GM13977 (cell line): ENCODE results near the gene CACNG6.

Experiments
- DNase-seq: peaks from one replicate; pipeline ENCODE4 v3.0.0; 2012; ENCODE audit warnings: low spot score
- in situ Hi-C: fragments of 300-500 bp; cut with MboI; formaldehyde crosslinking; loops from one replicate; pipeline ENCODE4 v1.12.0; 2022; ENCODE audit warnings: low sequenced_read_pairs, low pct_unique_long_range_greater_than_20kb, mixed read lengths, inconsistent platforms; ENCODE audit not compliant: unreplicated experiment
- TF ChIP-seq, protein P1 (sequence below): IDR thresholded peaks from 2 replicates; pipeline ENCODE4 v1.5.1; 2012; ENCODE audit warnings: mild to moderate bottlenecking, control low read depth; ENCODE audit not compliant: insufficient read depth; ENCODE audit errors: extremely low read depth, missing control alignments

The CACNG6 gene

DNA sequence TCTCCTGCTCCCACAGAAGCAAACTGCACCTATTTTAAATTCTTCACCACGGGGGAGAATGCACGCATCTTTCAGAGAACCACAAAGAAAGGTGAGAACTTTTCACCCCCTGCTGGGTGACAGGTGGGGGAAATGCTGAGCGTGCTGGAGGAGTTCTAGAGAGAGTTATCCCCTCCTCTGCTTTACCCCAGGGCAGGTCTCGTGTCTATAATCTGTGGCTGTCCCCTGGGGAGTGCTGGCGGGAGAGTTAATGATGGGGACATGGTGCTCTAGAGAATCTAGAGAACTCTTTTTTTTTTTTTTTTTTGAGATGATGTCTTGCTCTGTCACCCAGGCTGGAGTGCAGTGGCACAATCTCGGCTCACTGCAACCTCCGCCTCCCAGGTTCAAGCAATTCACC, 6.8 kb downstream of the CACNG6 start:
- in situ Hi-C loops = no loop called here
- no peak for DNase-seq
- TF ChIP-seq, protein P1, sequence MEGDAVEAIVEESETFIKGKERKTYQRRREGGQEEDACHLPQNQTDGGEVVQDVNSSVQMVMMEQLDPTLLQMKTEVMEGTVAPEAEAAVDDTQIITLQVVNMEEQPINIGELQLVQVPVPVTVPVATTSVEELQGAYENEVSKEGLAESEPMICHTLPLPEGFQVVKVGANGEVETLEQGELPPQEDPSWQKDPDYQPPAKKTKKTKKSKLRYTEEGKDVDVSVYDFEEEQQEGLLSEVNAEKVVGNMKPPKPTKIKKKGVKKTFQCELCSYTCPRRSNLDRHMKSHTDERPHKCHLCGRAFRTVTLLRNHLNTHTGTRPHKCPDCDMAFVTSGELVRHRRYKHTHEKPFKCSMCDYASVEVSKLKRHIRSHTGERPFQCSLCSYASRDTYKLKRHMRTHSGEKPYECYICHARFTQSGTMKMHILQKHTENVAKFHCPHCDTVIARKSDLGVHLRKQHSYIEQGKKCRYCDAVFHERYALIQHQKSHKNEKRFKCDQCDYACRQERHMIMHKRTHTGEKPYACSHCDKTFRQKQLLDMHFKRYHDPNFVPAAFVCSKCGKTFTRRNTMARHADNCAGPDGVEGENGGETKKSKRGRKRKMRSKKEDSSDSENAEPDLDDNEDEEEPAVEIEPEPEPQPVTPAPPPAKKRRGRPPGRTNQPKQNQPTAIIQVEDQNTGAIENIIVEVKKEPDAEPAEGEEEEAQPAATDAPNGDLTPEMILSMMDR = no peak

DNA sequence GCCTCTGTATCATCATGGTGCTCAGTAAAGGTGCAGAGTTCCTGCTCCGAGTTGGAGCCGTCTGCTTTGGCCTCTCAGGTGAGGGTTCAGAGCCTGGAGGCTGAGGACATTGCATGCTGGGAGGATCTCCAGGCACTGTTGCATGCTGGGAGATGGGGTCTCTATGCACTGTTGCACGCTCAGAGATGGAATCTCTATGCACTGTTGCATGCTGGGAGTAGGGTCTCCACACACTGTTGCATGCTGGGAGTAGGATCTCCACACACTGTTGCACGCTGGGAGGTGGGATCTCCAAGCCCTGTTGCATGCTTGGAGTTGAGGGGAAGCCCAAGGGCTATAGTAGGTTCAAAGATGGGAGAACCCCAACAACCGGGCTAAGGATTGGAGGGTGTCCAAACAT, 8.3 kb downstream of the CACNG6 start:
- no peak for DNase-seq
- in situ Hi-C loops = no loop called here
- TF ChIP-seq, protein P1 = no peak

DNA sequence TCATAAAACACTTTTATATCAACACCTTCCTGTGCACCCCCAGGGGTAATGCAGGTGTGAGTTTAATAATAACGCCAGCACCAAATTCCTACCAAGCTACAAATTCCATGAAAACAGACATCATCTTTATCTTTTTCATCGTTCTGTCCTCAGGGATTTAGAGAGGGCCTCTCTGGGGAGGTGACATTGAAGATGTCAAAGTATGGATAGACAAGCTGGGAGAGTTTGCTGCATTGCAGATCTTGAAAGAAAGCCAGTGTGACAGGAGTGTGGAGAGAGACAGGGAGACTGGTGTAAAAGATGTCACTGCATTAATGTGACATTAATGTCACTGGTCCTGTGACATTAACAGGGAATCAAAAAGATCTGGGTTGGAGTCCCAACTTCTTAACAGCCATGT, 10.1 kb downstream of the CACNG6 start:
- TF ChIP-seq, protein P1 = no peak
- DNase-seq = no peak
- in situ Hi-C loops = no loop called here

DNA sequence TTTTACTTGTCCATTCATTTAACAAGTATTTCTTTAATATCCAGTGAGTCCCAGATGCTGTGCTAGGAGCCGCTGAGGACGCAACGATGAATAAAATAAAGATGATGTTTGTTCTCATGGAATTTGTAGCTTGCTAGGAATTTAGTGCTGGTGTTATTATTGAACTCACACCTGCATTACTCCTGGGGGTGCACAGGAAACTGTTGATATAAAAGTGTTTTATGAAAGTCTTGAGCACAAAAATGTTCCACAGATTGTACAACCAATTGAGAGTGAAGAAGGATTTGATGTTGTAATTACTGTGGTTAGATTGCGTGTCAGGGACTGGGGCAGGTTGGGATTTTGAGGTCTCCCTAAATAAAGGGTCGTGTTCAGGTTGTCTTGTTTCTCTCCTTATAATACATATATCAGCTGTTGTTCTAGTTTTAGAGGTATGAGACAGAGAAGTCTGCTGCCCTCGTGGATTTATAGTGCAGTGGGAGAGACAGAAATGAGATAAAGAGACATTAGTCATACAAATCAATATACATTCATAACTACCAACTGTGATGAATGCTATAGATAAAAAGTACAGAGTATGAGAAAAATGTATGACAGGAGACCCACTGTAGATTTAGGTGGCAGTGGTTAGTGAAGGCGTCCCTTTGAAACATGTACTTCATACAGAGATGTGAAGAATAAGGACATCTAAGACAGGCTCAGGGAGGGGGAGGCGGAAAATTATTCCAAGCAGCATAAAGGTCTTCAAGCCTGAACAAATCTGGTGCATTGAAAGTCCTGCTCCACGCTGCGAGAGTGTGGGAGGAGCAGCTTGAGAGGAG, 11.3 kb downstream of the CACNG6 start:
- TF ChIP-seq, protein P1 = no peak
- in situ Hi-C loops = no loop called here
- no peak for DNase-seq

DNA sequence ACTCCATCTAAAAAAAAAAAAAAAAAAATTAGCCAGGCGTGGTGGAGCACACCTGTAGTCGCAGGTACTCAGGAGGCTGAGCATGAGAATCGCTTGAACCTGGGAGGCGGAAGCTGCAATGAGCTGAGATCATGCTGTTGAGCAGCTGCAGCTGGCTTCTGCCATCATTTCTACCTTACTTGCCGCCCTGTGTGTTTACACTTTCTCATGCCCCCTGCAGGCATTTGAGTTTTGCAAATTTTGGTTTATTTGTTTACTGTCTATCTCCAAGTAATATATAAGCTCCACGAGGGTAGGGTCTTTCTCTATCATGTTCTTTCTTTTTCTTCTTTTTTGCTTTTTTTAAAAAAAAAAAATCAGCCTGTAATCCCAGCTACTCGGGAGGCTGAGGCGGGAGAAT, 18.0 kb downstream of the CACNG6 start:
- TF ChIP-seq, protein P1 = no peak
- no peak for DNase-seq
- in situ Hi-C loops = no loop called here

DNA sequence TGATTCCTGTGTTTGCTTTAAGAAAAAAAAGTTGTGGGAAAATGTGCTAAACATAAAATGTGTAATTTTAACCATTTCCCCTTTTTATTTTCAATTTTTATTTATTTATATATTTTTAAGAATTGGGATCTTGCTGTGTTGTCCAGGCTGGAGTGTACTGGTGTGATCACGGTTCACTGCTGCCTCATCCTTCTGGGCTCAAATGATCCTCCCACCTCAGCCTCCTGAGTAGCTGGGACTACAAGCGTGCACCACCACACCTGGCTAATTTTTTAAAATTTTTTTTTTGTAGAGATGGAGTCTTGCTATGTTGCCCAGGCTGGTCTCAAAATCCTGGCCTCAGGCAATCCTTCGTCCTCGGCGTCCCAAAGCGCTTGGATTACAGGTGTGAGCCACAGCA, 19.0 kb downstream of the CACNG6 start:
- DNase-seq = no peak
- in situ Hi-C loops = no loop called here
- TF ChIP-seq, protein P1 = no peak
